Lung microvascular endothelial cell (primary cell): Measurements from ENCODE around the gene COX14. TPM values are rescaled to one million over a fixed set of nuclear protein-coding genes. Genes with fewer than 3 reads are reported as not detected.

ENCODE experiments used
- DNase-seq, 2 donors: peaks; one replicate each; pipeline versions ENCODE4 v3.0.0 to v3.0.0-alpha.2; 2010; ENCODE audit warnings: low read depth in 2 of 2
- total RNA-seq: library from RNA; depleted of rRNA; stranded (reverse); fragments of >200 nt; gene quantifications from 2 replicates; pipeline ENCODE4 v1.2.1, GENCODE V29; 2014

The COX14 gene
- total RNA-seq, 1 donor from 2014 or later: 72.4 TPM

- peak; percentile 94 to 96 for DNase-seq
Measured at GRCh38 chr12:50084775-50085614, 27.0 kb upstream of the COX14 start, which contains the start of gene SMARCD1. SMARCD1 (plus strand) TSS chr12:50085342; CDS start chr12:50085370, 28 bp downstream.

- no peak for DNase-seq
Measured at GRCh38 chr12:50085615-50086072, 26.4 kb upstream of the COX14 start.

GRCh38 chr12:50086148-50086547 lies 25.9 kb upstream of the COX14 start:
- no peak for DNase-seq

- no peak for DNase-seq
Measured at GRCh38 chr12:50087151-50087550, 24.9 kb upstream of the COX14 start.

- peak; percentile 86 to 92 for DNase-seq
Measured at GRCh38 chr12:50087995-50088394, 24.0 kb upstream of the COX14 start.

- DNase-seq: peak; percentile 60 to 70
Measured at GRCh38 chr12:50088577-50089335, 23.3 kb upstream of the COX14 start.

GRCh38 chr12:50089730-50090129 lies 22.3 kb upstream of the COX14 start:
- DNase-seq: no peak

GRCh38 chr12:50090391-50090790 lies 21.6 kb upstream of the COX14 start:
- no peak for DNase-seq

GRCh38 chr12:50097952-50098351 lies 14.1 kb upstream of the COX14 start:
- no peak for DNase-seq

GRCh38 chr12:50099302-50100008 lies 12.6 kb upstream of the COX14 start:
- peak in 1 of 2 donors; percentile 36 for DNase-seq

GRCh38 chr12:50100561-50100960 lies 11.5 kb upstream of the COX14 start:
- no peak for DNase-seq

- peak; percentile 35 to 46 for DNase-seq
Measured at GRCh38 chr12:50101663-50102062, 10.4 kb upstream of the COX14 start.

GRCh38 chr12:50102131-50102531 lies 9.9 kb upstream of the COX14 start:
- DNase-seq: no peak

GRCh38 chr12:50102646-50103309 lies 9.3 kb upstream of the COX14 start:
- DNase-seq: no peak

- DNase-seq: no peak
Measured at GRCh38 chr12:50103351-50103750, 8.7 kb upstream of the COX14 start.

GRCh38 chr12:50103767-50104321 lies 8.2 kb upstream of the COX14 start, which contains the start of gene GPD1:
GPD1 (plus strand) TSS chr12:50104008; CDS start chr12:50104051, 43 bp downstream.
- DNase-seq: no peak

GRCh38 chr12:50104417-50105366 lies 7.3 kb upstream of the COX14 start:
- DNase-seq: no peak

GRCh38 chr12:50105913-50106450 lies 6.1 kb upstream of the COX14 start:
- DNase-seq: no peak

GRCh38 chr12:50106907-50107306 lies 5.1 kb upstream of the COX14 start:
- DNase-seq: no peak
